Measurements from ENCODE around the gene SSMEM1. TPM values are rescaled to one million over a fixed set of nuclear protein-coding genes. Genes with fewer than 3 reads are reported as not detected.

Gene SSMEM1
- total and polyA plus RNA-seq, 4 donors, result not detected

- Histone ChIP-seq H3K36me3 (ENCODE audit: control insufficient read depth in 4 of 4, insufficient read depth in 4 of 4, low read length in 4 of 4) (no peaks in the 10 kb centered on the region), H3K9me3 (ENCODE audit: control insufficient read depth in 4 of 4, insufficient read depth in 3 of 4, low read length in 3 of 4) (peaks cover 0 to 16% (median 4%) of the 10 kb centered on the region in 4 donors), H3K9ac (ENCODE audit: insufficient read depth in 1 of 2, low read length in 2 of 2) (no peak overlapping the region), H3K27ac (ENCODE audit: low read depth in 1 of 2, low read length in 1 of 2) (no peak overlapping the region), H3K4me3 (no peak overlapping the region), H3K27me3 (ENCODE audit: control insufficient read depth in 3 of 3, insufficient read depth in 3 of 3, low read length in 2 of 3) (no peaks in the 10 kb centered on the region), H3K4me1 (ENCODE audit: control insufficient read depth in 5 of 5, insufficient read depth in 5 of 5, low read length in 5 of 5) (no peaks in the 10 kb centered on the region)
- no peak for TF ChIP-seq CTCF (IDR thresholded peaks at IDR 0.05; ENCODE audit: control extremely low read depth, extremely low read depth)
- ATAC-seq (ENCODE audit: insufficient read depth, low FRiP score), result no peak
- 82 to 91% methylated on average over 6 of the region's 6 CpGs for WGBS, 2 donors
- DNase-seq, result no peak
These were observed 46.9 kb downstream of the SSMEM1 start for GRCh38 chr7:130254555-130254954.

GRCh38 chr7:130256704-130257103 lies 49.0 kb downstream of the SSMEM1 start:
- Histone ChIP-seq H3K27ac (ENCODE audit: low read depth in 1 of 2, low read length in 1 of 2) (no peak overlapping the region), H3K4me1 (ENCODE audit: control insufficient read depth in 5 of 5, insufficient read depth in 5 of 5, low read length in 5 of 5) (no peaks in the 10 kb centered on the region), H3K36me3 (ENCODE audit: control insufficient read depth in 4 of 4, insufficient read depth in 4 of 4, low read length in 4 of 4) (no peaks in the 10 kb centered on the region), H3K9ac (ENCODE audit: insufficient read depth in 1 of 2, low read length in 2 of 2) (no peak overlapping the region), H3K9me3 (ENCODE audit: control insufficient read depth in 4 of 4, insufficient read depth in 3 of 4, low read length in 3 of 4) (peaks cover 0 to 18% (median 14%) of the 10 kb centered on the region in 4 donors), H3K4me3 (no peak overlapping the region), H3K27me3 (ENCODE audit: control insufficient read depth in 3 of 3, insufficient read depth in 3 of 3, low read length in 2 of 3) (no peaks in the 10 kb centered on the region)
- no peak for TF ChIP-seq CTCF (IDR thresholded peaks at IDR 0.05; ENCODE audit: control extremely low read depth, extremely low read depth)
- WGBS, 2 donors, result 76 to 83% methylated on average over 2 of the region's 2 CpGs
- no peak for ATAC-seq (ENCODE audit: insufficient read depth, low FRiP score)
- DNase-seq, result no peak

GRCh38 chr7:130258494-130259078 lies 50.9 kb downstream of the SSMEM1 start:
- Histone ChIP-seq H3K4me1 (ENCODE audit: control insufficient read depth in 5 of 5, insufficient read depth in 5 of 5, low read length in 5 of 5) (no peaks in the 10 kb centered on the region), H3K27ac (ENCODE audit: low read depth in 1 of 2, low read length in 1 of 2) (no peak overlapping the region), H3K27me3 (ENCODE audit: control insufficient read depth in 3 of 3, insufficient read depth in 3 of 3, low read length in 2 of 3) (no peaks in the 10 kb centered on the region), H3K9me3 (ENCODE audit: control insufficient read depth in 4 of 4, insufficient read depth in 3 of 4, low read length in 3 of 4) (peaks cover 0 to 20% (median 14%) of the 10 kb centered on the region in 4 donors), H3K9ac (ENCODE audit: insufficient read depth in 1 of 2, low read length in 2 of 2) (no peak overlapping the region), H3K36me3 (ENCODE audit: control insufficient read depth in 4 of 4, insufficient read depth in 4 of 4, low read length in 4 of 4) (no peaks in the 10 kb centered on the region), H3K4me3 (no peak overlapping the region)
- ATAC-seq (ENCODE audit: insufficient read depth, low FRiP score) (no peak), DNase-seq (no peak)
- WGBS, 2 donors, result 70 to 87% methylated on average over 1 of the region's 1 CpG
- no peak for TF ChIP-seq CTCF (IDR thresholded peaks at IDR 0.05; ENCODE audit: control extremely low read depth, extremely low read depth)

- no peak for DNase-seq
- ATAC-seq (ENCODE audit: insufficient read depth, low FRiP score), result no peak
- Histone ChIP-seq H3K9ac (ENCODE audit: insufficient read depth in 1 of 2, low read length in 2 of 2) (no peak overlapping the region), H3K4me3 (no peak overlapping the region), H3K36me3 (ENCODE audit: control insufficient read depth in 4 of 4, insufficient read depth in 4 of 4, low read length in 4 of 4) (no peaks in the 10 kb centered on the region), H3K27ac (ENCODE audit: low read depth in 1 of 2, low read length in 1 of 2) (no peak overlapping the region), H3K27me3 (ENCODE audit: control insufficient read depth in 3 of 3, insufficient read depth in 3 of 3, low read length in 2 of 3) (no peaks in the 10 kb centered on the region), H3K4me1 (ENCODE audit: control insufficient read depth in 5 of 5, insufficient read depth in 5 of 5, low read length in 5 of 5) (no peaks in the 10 kb centered on the region), H3K9me3 (ENCODE audit: control insufficient read depth in 4 of 4, insufficient read depth in 3 of 4, low read length in 3 of 4) (peaks cover 0 to 14% (median 7%) of the 10 kb centered on the region in 4 donors)
- WGBS, 2 donors, result 56 to 67% methylated on average over 2 of the region's 2 CpGs
- no peak for TF ChIP-seq CTCF (IDR thresholded peaks at IDR 0.05; ENCODE audit: control extremely low read depth, extremely low read depth)
These were observed 54.8 kb downstream of the SSMEM1 start for GRCh38 chr7:130262448-130262847.

Data from lung (tissue), 12 donors.